Stomach (tissue), 9 donors: ENCODE results near the gene LMNTD2. TPM values are rescaled to one million over a fixed set of nuclear protein-coding genes. Genes with fewer than 3 reads are reported as not detected.
"Not testable (repeated sequence)": the region's sequence is repeated elsewhere in the genome, so short reads cannot be mapped to it uniquely, and the experiment has no call there.

Experiments used
- DNase-seq, 2 donors: peaks; one replicate each; pipeline versions ENCODE4 v3.0.0 to v3.0.0-alpha.2; 2013 to 2019
- H3K27ac ChIP-seq, 5 donors: fragments of 200-600 bp in 4 of 5; sonication (generic) in 4 of 5; one replicate each; pipeline ENCODE4 v1.5.1; 2013 to 2019; ENCODE audit warnings: mild to moderate bottlenecking in 1 of 5, moderate library complexity in 1 of 5
- H3K27me3 ChIP-seq, 3 donors: fragments of 200-600 bp; sonication (generic); one replicate each; pipeline ENCODE4 v1.5.1; 2017 to 2019; ENCODE audit warnings: mixed run types in 1 of 3
- H3K36me3 ChIP-seq, 4 donors: fragments of 200-600 bp; sonication (generic); 1 replicate in 3 of 4; 2 replicates in 1 of 4; pipeline ENCODE4 v1.5.1; 2016 to 2019
- H3K4me1 ChIP-seq, 4 donors: fragments of 200-600 bp; sonication (generic); one replicate each; pipeline ENCODE4 v1.5.1; 2016 to 2019
- H3K4me3 ChIP-seq, 4 donors: fragments of 200-600 bp; sonication (generic) in 3 of 4; one replicate each; pipeline ENCODE4 v1.5.1; 2016 to 2019; ENCODE audit warnings: mild to moderate bottlenecking in 1 of 4
- H3K9me3 ChIP-seq, 4 donors: fragments of 200-600 bp; sonication (generic); one replicate each; pipeline ENCODE4 v1.5.1; 2016 to 2019
- EP300 ChIP-seq: sonication (generic); formaldehyde crosslinking; IDR thresholded peaks from one replicate; pipeline ENCODE4 v1.6.1; 2017; ENCODE audit warnings: antibody characterized with exemption
- POLR2A ChIP-seq, 4 donors: fragments of 450-650 bp; IDR thresholded peaks; one replicate each; pipeline ENCODE4 v1.6.1; 2016; ENCODE audit warnings: antibody characterized with exemption in 4 of 4, control low read depth in 2 of 4, mild to moderate bottlenecking in 1 of 4, moderate library complexity in 1 of 4
- POLR2AphosphoS5 ChIP-seq, 3 donors: sonication (generic); formaldehyde crosslinking; IDR thresholded peaks; one replicate each; pipeline ENCODE4 v1.6.1; 2016; ENCODE audit warnings: antibody characterized with exemption in 3 of 3
- WGBS, 5 donors: extraction: QIAGEN DNeasy Blood & Tissue Kit in 3 of 5; methylation state at CpG; one replicate each; pipeline versions ENCODE4 v1.1.5 to v1.1.7; 2013 to 2018; 5-methylcytosine and 5-hydroxymethylcytosine counted together
- intact Hi-C: fragments of 100-400 bp; cut with DNase I; formaldehyde crosslinking; loops from one replicate; pipeline ENCODE4 v1.15.1; 2023; ENCODE audit warnings: low total_unique reads
- polyA plus RNA-seq, 3 donors: library from polyadenylated mRNA; stranded (reverse); fragments of 200-250 nt; gene quantifications; one replicate each; pipeline ENCODE4 v1.2.3, GENCODE V29; 2013
- total RNA-seq, 5 donors: library from RNA; depleted of rRNA; stranded (reverse); fragments of >200 nt; gene quantifications; one replicate each; pipeline versions ENCODE4 v1.1.0 to v1.2.3, GENCODE V29; 2014 to 2016
- TF ChIP-seq, protein P1 (sequence below), 7 experiments: fragments of 450-650 bp in 4 of 7; fragments of 200-600 bp in 3 of 7; sonication (generic) in 3 of 7; IDR thresholded peaks; one replicate each; pipeline ENCODE4 v1.5.1; 2016 to 2019; ENCODE audit warnings: antibody characterized with exemption in 7 of 7, control low read depth in 2 of 7, mild to moderate bottlenecking in 1 of 7
- donor health status: healthy with polysubstance abuse.
- donor health status: Bipolar disorder and iron deficiency.
- donor health status: healthy.

Gene LMNTD2
- total and polyA plus RNA-seq, 8 donors, result 0.55 to 92.7 (median 8.2) TPM

DNA sequence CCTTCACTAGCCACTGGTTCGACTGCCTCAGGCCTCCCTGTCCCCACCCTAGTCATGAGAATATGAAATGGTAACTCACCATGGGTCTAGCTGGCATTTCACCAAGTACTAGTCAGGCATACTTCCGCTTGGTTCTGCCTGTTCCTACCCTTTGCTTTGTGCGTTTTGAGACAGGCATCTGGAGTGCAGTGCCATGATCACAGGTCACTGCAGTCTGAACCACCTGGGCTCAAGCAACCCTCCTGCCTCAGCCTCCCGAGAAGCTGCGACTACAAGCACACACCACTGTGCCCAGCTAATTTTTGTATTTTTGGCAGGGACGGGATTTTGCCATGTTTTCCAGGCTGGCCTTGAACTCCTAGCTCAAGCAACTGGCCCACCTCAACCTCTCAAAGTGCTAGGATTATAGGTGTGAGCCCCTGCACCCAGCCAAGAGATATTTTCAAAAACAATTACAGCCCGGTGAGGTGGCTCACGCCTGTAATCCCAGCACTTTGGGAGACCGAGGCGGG lies 39.3 kb downstream of the LMNTD2 start:
- Histone ChIP-seq H3K27ac (no peak overlapping the region), H3K4me3 (no peak overlapping the region), H3K27me3 (no peaks in the 10 kb centered on the region), H3K4me1 (peaks cover 0 to 16% (median 12%) of the 10 kb centered on the region in 4 donors), H3K9me3 (peaks cover 0 to 10% (median 7%) of the 10 kb centered on the region in 4 donors), H3K36me3 (no peaks in the 10 kb centered on the region)
- intact Hi-C loops, result loop anchor here (5.0 kb wide), 1 partner anchor 51 kb away; no protein-coding TSS in a partner anchor
- no peak for DNase-seq
- 87 to 93% (median 92%) methylated on average over 8 to 10 of the region's 10 CpGs for WGBS, 5 donors
- TF ChIP-seq EP300 (no peak), POLR2AphosphoS5 (IDR thresholded peaks at IDR 0.05) (no peak), POLR2A (IDR thresholded peaks at IDR 0.05) (no peak)
- TF ChIP-seq, protein P1, sequence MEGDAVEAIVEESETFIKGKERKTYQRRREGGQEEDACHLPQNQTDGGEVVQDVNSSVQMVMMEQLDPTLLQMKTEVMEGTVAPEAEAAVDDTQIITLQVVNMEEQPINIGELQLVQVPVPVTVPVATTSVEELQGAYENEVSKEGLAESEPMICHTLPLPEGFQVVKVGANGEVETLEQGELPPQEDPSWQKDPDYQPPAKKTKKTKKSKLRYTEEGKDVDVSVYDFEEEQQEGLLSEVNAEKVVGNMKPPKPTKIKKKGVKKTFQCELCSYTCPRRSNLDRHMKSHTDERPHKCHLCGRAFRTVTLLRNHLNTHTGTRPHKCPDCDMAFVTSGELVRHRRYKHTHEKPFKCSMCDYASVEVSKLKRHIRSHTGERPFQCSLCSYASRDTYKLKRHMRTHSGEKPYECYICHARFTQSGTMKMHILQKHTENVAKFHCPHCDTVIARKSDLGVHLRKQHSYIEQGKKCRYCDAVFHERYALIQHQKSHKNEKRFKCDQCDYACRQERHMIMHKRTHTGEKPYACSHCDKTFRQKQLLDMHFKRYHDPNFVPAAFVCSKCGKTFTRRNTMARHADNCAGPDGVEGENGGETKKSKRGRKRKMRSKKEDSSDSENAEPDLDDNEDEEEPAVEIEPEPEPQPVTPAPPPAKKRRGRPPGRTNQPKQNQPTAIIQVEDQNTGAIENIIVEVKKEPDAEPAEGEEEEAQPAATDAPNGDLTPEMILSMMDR (IDR thresholded peaks at IDR 0.05), result no peak

DNA sequence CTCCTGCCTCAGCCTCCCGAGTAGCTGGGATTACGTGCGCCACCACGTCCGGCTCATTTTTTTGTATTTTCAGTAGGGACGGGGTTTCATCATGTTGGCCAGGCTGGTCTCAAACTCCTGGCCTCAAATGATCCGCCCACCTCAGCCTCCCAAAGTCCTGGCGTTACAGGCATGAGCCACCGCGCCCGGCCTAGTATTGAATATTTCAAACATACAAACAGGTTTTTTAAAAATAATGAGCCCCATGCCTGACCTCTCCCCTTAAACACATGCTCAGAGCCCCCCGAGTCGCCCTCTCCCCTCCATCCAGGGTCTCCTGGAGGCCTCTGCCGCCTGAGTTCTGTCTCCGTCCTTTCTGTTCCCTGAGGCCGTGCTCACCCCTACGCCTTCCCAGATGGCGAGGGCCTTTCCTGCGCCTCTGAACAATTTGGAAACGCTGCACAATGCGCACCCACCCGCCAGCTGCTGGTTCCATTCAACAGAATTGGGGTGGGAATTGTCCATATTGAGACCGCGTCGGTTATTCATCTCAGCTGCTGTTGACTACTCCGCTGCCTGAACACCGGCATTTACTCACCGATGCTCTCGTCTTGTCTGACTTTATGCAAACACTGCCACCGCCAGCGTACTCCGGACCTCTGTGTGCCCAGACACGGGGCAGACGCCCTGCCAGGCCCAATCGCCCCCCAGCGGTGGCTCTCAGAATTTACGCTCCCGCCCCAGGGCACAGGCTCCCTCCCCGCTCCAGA lies 39.9 kb downstream of the LMNTD2 start:
- DNase-seq, result no peak
- TF ChIP-seq EP300 (no peak), POLR2AphosphoS5 (IDR thresholded peaks at IDR 0.05) (no peak), POLR2A (IDR thresholded peaks at IDR 0.05) (no peak)
- TF ChIP-seq, protein P1 (IDR thresholded peaks at IDR 0.05), result no peak
- no peaks in the 10 kb centered on the region for H3K36me3 ChIP-seq
- H3K27me3 ChIP-seq, result no peaks in the 10 kb centered on the region
- 91 to 94% (median 93%) methylated on average over 39 of the region's 39 CpGs for WGBS, 5 donors
- H3K4me3 ChIP-seq, result no peak overlapping the region
- intact Hi-C loops, result loop anchor here (5.0 kb wide), 1 partner anchor 52 kb away; no protein-coding TSS in a partner anchor
- H3K27ac ChIP-seq, result no peak overlapping the region
- peaks cover 0 to 16% (median 12%) of the 10 kb centered on the region in 4 donors for H3K4me1 ChIP-seq
- H3K9me3 ChIP-seq, result peaks cover 0 to 13% (median 8%) of the 10 kb centered on the region in 4 donors

DNA sequence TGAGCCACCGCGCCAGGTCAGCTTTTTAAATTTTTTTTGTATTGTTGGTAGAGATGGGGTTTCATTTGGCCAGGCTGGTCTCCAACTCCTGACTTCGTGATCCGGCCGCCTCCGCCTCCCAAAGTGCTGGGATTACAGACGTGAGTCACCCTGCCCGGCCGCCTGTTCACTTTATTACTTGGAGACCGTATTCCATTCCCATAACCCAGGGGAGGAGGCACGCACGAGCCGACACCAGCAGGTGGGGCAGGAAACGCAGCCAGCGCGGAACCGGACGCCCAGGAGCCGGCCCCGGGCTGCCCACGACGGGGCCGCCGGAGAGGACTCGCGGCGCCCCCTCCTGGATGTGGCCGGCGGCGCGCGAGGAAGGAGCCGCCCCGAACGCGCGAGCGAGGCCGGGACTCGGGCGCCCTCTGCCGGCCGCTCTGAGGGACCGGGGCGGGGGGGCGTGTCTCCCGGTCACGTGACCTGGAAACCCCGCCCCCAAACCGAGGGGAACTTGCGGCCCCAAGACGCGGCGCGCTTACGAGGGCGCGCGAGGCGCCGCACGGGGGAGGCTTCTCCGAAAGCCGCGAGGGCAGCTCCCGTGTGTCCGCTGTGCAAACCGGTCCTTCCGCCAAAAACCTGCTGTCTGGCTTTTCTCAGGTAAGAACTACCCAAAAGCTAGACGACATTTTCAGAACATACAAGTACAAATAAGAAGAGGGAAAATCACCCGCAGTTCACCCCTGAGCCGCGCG lies 41.9 kb downstream of the LMNTD2 start:
- Histone ChIP-seq H3K27ac (peak overlapping the region; percentile 78 to 87 (median 85)), H3K36me3 (peaks cover 0 to 16% (median 5%) of the 10 kb centered on the region in 4 donors), H3K9me3 (peaks cover 0 to 13% (median 8%) of the 10 kb centered on the region in 4 donors), H3K4me3 (peak overlapping the region; percentile 14 to 29 (median 24)), H3K4me1 (peaks cover 0 to 16% (median 12%) of the 10 kb centered on the region in 4 donors), H3K27me3 (no peaks in the 10 kb centered on the region)
- DNase-seq, result peak; percentile 94 to 95
- 7 to 10% (median 7%) methylated on average over 54 to 74 of the region's 74 CpGs for WGBS, 5 donors
- intact Hi-C loops, result no loop called here
- TF ChIP-seq POLR2A (IDR thresholded peaks at IDR 0.05) (no peak), POLR2AphosphoS5 (IDR thresholded peaks at IDR 0.05) (peak in 2 of 3 donors; percentile 64 to 84)
- TF ChIP-seq, protein P1 (IDR thresholded peaks at IDR 0.05), result peak in 5 of 7 experiments; percentile 61 to 100 (median 99)

DNA sequence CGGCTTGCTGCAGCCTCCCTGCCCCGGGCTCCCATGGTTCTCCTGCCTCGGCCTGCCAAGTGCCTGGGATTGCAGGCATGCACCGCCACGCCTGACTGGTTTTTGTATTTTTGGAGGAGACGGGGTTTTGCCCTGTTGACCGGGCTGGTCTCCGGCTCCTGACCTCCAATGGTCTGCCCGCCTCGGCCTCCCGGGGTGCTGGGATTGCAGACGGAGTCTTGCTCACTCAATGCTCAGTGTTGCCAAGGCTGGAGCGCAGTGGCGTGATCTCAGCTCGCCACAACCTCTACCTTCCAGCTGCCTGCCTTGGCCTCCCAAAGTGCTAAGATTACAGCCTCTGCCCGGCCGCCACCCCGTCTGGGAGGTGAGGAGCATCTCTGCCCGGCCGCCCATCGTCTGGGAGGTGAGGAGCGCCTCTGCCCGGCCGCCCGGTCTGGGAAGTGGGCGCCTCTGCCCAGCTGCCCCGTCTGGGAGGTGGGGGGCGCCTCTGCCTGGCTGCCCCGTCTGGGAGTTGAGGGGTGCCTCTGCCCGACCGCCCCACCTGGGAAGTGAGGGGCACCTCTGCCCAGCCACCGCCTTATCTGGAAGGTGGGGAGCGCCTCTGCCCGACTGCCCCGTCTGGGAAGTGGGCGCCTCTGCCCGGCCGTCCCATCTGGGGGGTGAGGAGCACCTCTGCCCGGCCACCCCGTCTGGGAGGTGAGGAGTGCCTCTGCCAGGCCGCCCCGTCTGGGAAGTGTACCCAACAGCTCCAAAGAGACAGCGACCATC lies 43.4 kb downstream of the LMNTD2 start:
- peaks cover 0 to 31% (median 14%) of the 10 kb centered on the region in 4 donors for H3K36me3 ChIP-seq
- H3K27ac ChIP-seq, intact Hi-C loops, DNase-seq, H3K27me3 ChIP-seq, H3K4me3 ChIP-seq: not testable (repeated sequence)
- WGBS, 5 donors, result 93 to 98% (median 95%) methylated on average over 25 to 43 of the region's 43 CpGs
- H3K4me1 ChIP-seq, result peaks cover 0 to 16% (median 12%) of the 10 kb centered on the region in 4 donors
- peaks cover 0 to 13% (median 8%) of the 10 kb centered on the region in 4 donors for H3K9me3 ChIP-seq
